ENCODE measurements around the gene TAF11. TPM values are rescaled to one million over a fixed set of nuclear protein-coding genes. Genes with fewer than 3 reads are reported as not detected.
"Not testable (repeated sequence)": the region's sequence is repeated elsewhere in the genome, so short reads cannot be mapped to it uniquely, and the experiment has no call there.

The TAF11 gene
- 41.3 TPM for polyA plus RNA-seq (2013, experiment 1 of 2)
- polyA plus RNA-seq (2013, experiment 2 of 2) = 38.1 TPM

GRCh38 chr6:34887753-34888513, at the start of gene TAF11:
Gene TAF11, minus strand, starts transcription at chr6:34888042. Its CDS starts 85 bp downstream, at chr6:34887957.
- H3K36me3 ChIP-seq (ENCODE audit: control insufficient read depth, insufficient read depth, low read length) = peaks cover 8% of the 10 kb centered on the region
- H3K27ac ChIP-seq (ENCODE audit: low read depth, low read length, severe bottlenecking) = peak within 1 kb of the TSS; percentile 90
- no peaks in the 10 kb centered on the region for H3K9me3 ChIP-seq (ENCODE audit: control insufficient read depth, low read length)
- peak within 1 kb of the TSS; percentile 94 for H3K4me3 ChIP-seq (ENCODE audit: extremely low read depth, insufficient read depth, low read length, poor library complexity, severe bottlenecking)
- WGBS, 2 experiments (ENCODE audit: insufficient coverage in 2 of 2) = 0 to 1% methylated on average over 29 to 31 of the region's 43 CpGs
- no peaks in the 10 kb centered on the region for H3K4me1 ChIP-seq (ENCODE audit: control insufficient read depth, insufficient read depth, low read length, poor library complexity, severe bottlenecking)

- Histone ChIP-seq H3K9me3 (ENCODE audit: control insufficient read depth, low read length) (no peaks in the 10 kb centered on the region), H3K36me3 (ENCODE audit: control insufficient read depth, insufficient read depth, low read length) (no peaks in the 10 kb centered on the region), H3K4me3 (ENCODE audit: extremely low read depth, insufficient read depth, low read length, poor library complexity, severe bottlenecking) (no peak overlapping the region), H3K27ac (ENCODE audit: low read depth, low read length, severe bottlenecking) (no peak overlapping the region), H3K4me1 (ENCODE audit: control insufficient read depth, insufficient read depth, low read length, poor library complexity, severe bottlenecking) (no peaks in the 10 kb centered on the region)
- WGBS, 2 experiments (ENCODE audit: insufficient coverage in 2 of 2) = 80 to 100% methylated on average over 1 of the region's 5 CpGs
Observed at GRCh38 chr6:34934516-34934915, 46.7 kb upstream of the TAF11 start.

GRCh38 chr6:34932202-34932601, 44.4 kb upstream of the TAF11 start:
- H3K9me3 ChIP-seq (ENCODE audit: control insufficient read depth, low read length); H3K27ac ChIP-seq (ENCODE audit: low read depth, low read length, severe bottlenecking); H3K4me1 ChIP-seq (ENCODE audit: control insufficient read depth, insufficient read depth, low read length, poor library complexity, severe bottlenecking); H3K36me3 ChIP-seq (ENCODE audit: control insufficient read depth, insufficient read depth, low read length); H3K4me3 ChIP-seq (ENCODE audit: extremely low read depth, insufficient read depth, low read length, poor library complexity, severe bottlenecking): not testable (repeated sequence)
- WGBS, 2 experiments (ENCODE audit: insufficient coverage in 2 of 2) = 90 to 92% methylated on average over 10 to 12 of the region's 12 CpGs

GRCh38 chr6:34930221-34930620, 42.4 kb upstream of the TAF11 start:
- WGBS, 2 experiments (ENCODE audit: insufficient coverage in 2 of 2) = 100% methylated on average over 1 to 2 of the region's 3 CpGs
- Histone ChIP-seq H3K9me3 (ENCODE audit: control insufficient read depth, low read length) (no peaks in the 10 kb centered on the region), H3K4me3 (ENCODE audit: extremely low read depth, insufficient read depth, low read length, poor library complexity, severe bottlenecking) (no peak overlapping the region), H3K27ac (ENCODE audit: low read depth, low read length, severe bottlenecking) (no peak overlapping the region), H3K4me1 (ENCODE audit: control insufficient read depth, insufficient read depth, low read length, poor library complexity, severe bottlenecking) (no peaks in the 10 kb centered on the region), H3K36me3 (ENCODE audit: control insufficient read depth, insufficient read depth, low read length) (no peaks in the 10 kb centered on the region)

GRCh38 chr6:34929241-34929978, 41.6 kb upstream of the TAF11 start:
- Histone ChIP-seq H3K36me3 (ENCODE audit: control insufficient read depth, insufficient read depth, low read length) (no peaks in the 10 kb centered on the region), H3K27ac (ENCODE audit: low read depth, low read length, severe bottlenecking) (no peak overlapping the region), H3K9me3 (ENCODE audit: control insufficient read depth, low read length) (no peaks in the 10 kb centered on the region), H3K4me1 (ENCODE audit: control insufficient read depth, insufficient read depth, low read length, poor library complexity, severe bottlenecking) (no peaks in the 10 kb centered on the region), H3K4me3 (ENCODE audit: extremely low read depth, insufficient read depth, low read length, poor library complexity, severe bottlenecking) (no peak overlapping the region)
- WGBS, 2 experiments (ENCODE audit: insufficient coverage in 2 of 2) = 80 to 100% methylated on average over 1 of the region's 4 CpGs

GRCh38 chr6:34928695-34929094, 40.9 kb upstream of the TAF11 start:
- H3K27ac ChIP-seq (ENCODE audit: low read depth, low read length, severe bottlenecking) = no peak overlapping the region
- no peaks in the 10 kb centered on the region for H3K36me3 ChIP-seq (ENCODE audit: control insufficient read depth, insufficient read depth, low read length)
- no peaks in the 10 kb centered on the region for H3K9me3 ChIP-seq (ENCODE audit: control insufficient read depth, low read length)
- no peak overlapping the region for H3K4me3 ChIP-seq (ENCODE audit: extremely low read depth, insufficient read depth, low read length, poor library complexity, severe bottlenecking)
- WGBS, 2 experiments (ENCODE audit: insufficient coverage in 2 of 2) = 88% methylated on average over 1 of the region's 1 CpG
- no peaks in the 10 kb centered on the region for H3K4me1 ChIP-seq (ENCODE audit: control insufficient read depth, insufficient read depth, low read length, poor library complexity, severe bottlenecking)

- no peak overlapping the region for H3K4me3 ChIP-seq (ENCODE audit: extremely low read depth, insufficient read depth, low read length, poor library complexity, severe bottlenecking)
- no peak overlapping the region for H3K27ac ChIP-seq (ENCODE audit: low read depth, low read length, severe bottlenecking)
- WGBS, 2 experiments (ENCODE audit: insufficient coverage in 2 of 2) = 100% methylated on average over 1 of the region's 3 CpGs; no CpG with 5 or more reads in 1 of the 2 experiments
- H3K9me3 ChIP-seq (ENCODE audit: control insufficient read depth, low read length) = no peaks in the 10 kb centered on the region
- no peaks in the 10 kb centered on the region for H3K4me1 ChIP-seq (ENCODE audit: control insufficient read depth, insufficient read depth, low read length, poor library complexity, severe bottlenecking)
- no peaks in the 10 kb centered on the region for H3K36me3 ChIP-seq (ENCODE audit: control insufficient read depth, insufficient read depth, low read length)
Observed at GRCh38 chr6:34928220-34928619, 40.4 kb upstream of the TAF11 start.

- Histone ChIP-seq H3K36me3 (ENCODE audit: control insufficient read depth, insufficient read depth, low read length) (peaks cover 2% of the 10 kb centered on the region), H3K27ac (ENCODE audit: low read depth, low read length, severe bottlenecking) (no peak overlapping the region), H3K4me1 (ENCODE audit: control insufficient read depth, insufficient read depth, low read length, poor library complexity, severe bottlenecking) (no peaks in the 10 kb centered on the region), H3K4me3 (ENCODE audit: extremely low read depth, insufficient read depth, low read length, poor library complexity, severe bottlenecking) (no peak overlapping the region), H3K9me3 (ENCODE audit: control insufficient read depth, low read length) (no peaks in the 10 kb centered on the region)
Observed at GRCh38 chr6:34926655-34927054, 38.8 kb upstream of the TAF11 start.

GRCh38 chr6:34924831-34925625, 37.2 kb upstream of the TAF11 start:
- Histone ChIP-seq H3K4me3 (ENCODE audit: extremely low read depth, insufficient read depth, low read length, poor library complexity, severe bottlenecking) (no peak overlapping the region), H3K9me3 (ENCODE audit: control insufficient read depth, low read length) (no peaks in the 10 kb centered on the region), H3K36me3 (ENCODE audit: control insufficient read depth, insufficient read depth, low read length) (peaks cover 6% of the 10 kb centered on the region), H3K4me1 (ENCODE audit: control insufficient read depth, insufficient read depth, low read length, poor library complexity, severe bottlenecking) (no peaks in the 10 kb centered on the region), H3K27ac (ENCODE audit: low read depth, low read length, severe bottlenecking) (no peak overlapping the region)
- 92 to 100% methylated on average over 5 to 7 of the region's 9 CpGs for WGBS, 2 experiments (ENCODE audit: insufficient coverage in 2 of 2)

- Histone ChIP-seq H3K4me3 (ENCODE audit: extremely low read depth, insufficient read depth, low read length, poor library complexity, severe bottlenecking) (no peak overlapping the region), H3K27ac (ENCODE audit: low read depth, low read length, severe bottlenecking) (peak overlapping the region; percentile 13), H3K9me3 (ENCODE audit: control insufficient read depth, low read length) (no peaks in the 10 kb centered on the region), H3K4me1 (ENCODE audit: control insufficient read depth, insufficient read depth, low read length, poor library complexity, severe bottlenecking) (no peaks in the 10 kb centered on the region), H3K36me3 (ENCODE audit: control insufficient read depth, insufficient read depth, low read length) (peaks cover 15% of the 10 kb centered on the region)
- WGBS, 2 experiments (ENCODE audit: insufficient coverage in 2 of 2) = 100% methylated on average over 2 of the region's 3 CpGs; no CpG with 5 or more reads in 1 of the 2 experiments
Observed at GRCh38 chr6:34922177-34922663, 34.4 kb upstream of the TAF11 start.
